GM21447 (cell line): ENCODE data around the gene MINDY4.

Experiments used
- ATAC-seq: cut with Tn5 transposase; IDR thresholded peaks from one replicate; pipeline ENCODE4 v1.9.1; 2021; ENCODE audit not compliant: unreplicated experiment

Gene MINDY4

GRCh38 chr7:30912986-30913811 is 142.0 kb downstream of the MINDY4 start:
- ATAC-seq = no peak

GRCh38 chr7:30913821-30914515 is 142.8 kb downstream of the MINDY4 start:
- ATAC-seq = no peak

GRCh38 chr7:30914596-30914995 is 143.4 kb downstream of the MINDY4 start:
- no peak for ATAC-seq

DNA sequence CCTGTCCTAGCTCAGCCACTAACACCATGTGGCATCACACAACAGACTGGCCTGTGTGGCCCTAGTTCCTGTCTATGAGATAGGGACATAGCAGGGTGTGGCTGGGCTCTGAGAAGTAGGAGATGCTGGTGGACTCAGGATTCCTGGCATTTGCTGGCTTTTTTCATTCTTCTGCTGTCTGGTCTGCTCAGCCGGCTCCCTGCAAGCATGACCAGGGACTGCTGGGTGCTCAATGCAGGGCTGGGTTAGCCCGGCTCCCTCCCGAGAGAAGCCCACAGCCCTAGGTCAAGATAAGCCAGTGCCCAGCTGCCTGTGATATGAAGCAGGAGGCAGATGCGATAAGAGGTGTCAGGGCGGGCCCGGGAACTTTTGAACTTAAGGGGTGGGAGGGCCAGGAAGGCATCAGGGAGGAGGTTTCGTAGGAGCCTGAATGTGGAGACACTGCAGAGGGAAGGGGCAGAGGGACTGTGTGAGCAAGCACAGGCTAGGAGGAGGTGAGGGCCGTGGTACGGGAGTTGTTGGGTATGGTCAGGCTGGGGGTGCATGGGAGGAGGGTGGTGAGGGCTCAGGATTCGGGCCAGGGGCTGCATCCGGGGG is 143.9 kb downstream of the MINDY4 start:
- no peak for ATAC-seq

DNA sequence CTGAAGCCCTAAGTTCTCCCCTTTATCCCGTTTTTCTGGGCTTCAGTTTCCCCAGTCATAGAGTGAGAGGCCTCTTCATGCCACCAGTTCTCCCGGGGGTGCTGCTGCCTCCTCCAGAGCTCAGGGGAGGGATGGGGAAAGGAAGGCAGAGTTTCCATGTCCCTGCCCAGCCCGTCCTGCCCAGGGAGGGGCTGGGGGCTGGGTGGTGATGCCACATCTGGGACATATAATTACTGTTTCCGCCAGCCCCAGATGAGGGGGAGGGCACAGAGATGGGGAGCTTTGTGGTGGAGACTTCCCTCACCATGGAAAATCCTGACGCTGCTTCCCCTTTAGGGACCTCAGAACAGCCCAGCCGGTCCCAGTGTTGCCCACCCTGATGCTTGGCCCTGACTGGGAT is 144.5 kb downstream of the MINDY4 start:
- no peak for ATAC-seq

GRCh38 chr7:30916255-30916654 is 145.0 kb downstream of the MINDY4 start:
- no peak for ATAC-seq

- no peak for ATAC-seq
Measured at GRCh38 chr7:30916767-30917166, 145.6 kb downstream of the MINDY4 start.

GRCh38 chr7:30917216-30917893 is 146.1 kb downstream of the MINDY4 start:
- no peak for ATAC-seq

- no peak for ATAC-seq
Measured at GRCh38 chr7:30918676-30919075, 147.5 kb downstream of the MINDY4 start.

- no peak for ATAC-seq
Measured at GRCh38 chr7:30920021-30920583, 148.9 kb downstream of the MINDY4 start.

- ATAC-seq = no peak
Measured at GRCh38 chr7:30920584-30921539, 149.6 kb downstream of the MINDY4 start.

DNA sequence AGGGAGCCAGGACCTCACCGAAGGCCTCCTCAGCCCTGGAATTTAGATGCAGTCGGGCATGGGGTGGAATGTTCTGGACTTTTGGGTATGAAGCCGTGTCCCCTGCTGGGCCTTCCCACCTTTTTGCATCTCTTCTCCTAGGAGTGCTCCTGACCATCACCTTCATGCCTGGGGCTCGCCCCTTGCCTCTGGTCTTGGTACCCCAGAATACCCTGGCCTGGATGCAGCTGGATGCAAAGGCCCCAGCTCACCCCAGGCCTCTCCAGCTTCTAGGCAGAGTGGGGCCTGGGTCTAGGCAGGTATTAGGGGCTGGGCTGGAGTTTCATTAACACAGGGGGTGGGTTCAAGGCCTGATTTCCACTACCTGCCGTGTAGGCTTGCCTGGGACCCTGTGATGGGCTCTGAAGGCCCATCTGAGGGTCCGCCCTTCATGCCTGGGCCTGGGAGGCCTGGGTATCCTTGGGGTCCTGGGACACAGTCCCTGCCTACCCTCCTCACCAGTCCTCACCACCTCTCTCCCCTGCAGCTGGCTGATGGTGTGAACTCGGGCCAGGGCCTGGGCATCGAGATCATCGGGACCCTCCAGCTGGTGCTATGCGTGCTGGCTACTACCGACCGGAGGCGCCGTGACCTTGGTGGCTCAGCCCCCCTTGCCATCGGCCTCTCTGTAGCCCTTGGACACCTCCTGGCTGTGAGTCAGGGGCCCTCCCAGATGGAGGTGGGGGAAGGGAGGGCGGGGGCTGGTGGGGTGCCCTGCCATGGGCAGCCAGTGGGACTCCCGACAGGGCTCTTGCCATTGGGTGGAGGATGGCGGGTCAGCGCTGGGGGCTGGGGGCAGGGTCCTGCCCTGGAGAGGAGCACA is 150.6 kb downstream of the MINDY4 start:
- ATAC-seq = no peak

GRCh38 chr7:30922596-30922995 is 151.4 kb downstream of the MINDY4 start:
- ATAC-seq = no peak

DNA sequence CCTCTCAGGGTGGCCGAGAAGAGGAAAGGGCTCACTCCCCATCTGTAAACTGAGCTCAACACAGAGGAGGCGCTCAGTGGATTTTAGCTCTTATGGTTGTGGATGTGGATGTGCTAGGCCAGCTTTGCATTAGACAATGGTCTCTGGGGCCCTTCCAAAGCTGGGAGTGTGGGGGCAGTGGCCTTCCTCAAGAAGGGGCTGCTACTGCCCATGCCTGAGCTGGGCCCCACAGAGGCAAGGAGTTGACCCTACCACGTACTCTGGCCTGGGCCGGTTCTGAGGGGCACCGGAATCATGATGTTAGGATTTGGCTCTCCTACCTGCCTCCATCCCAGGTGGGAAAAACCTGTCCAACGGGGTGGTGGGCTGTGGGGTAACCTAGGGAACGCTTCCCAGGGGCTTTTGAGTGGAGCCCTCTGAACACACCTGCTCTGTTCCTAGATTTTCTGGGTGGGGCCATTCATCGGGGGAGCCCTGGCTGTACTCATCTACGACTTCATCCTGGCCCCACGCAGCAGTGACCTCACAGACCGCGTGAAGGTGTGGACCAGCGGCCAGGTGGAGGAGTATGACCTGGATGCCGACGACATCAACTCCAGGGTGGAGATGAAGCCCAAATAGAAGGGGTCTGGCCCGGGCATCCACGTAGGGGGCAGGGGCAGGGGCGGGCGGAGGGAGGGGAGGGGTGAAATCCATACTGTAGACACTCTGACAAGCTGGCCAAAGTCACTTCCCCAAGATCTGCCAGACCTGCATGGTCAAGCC is 152.0 kb downstream of the MINDY4 start:
- ATAC-seq = no peak

GRCh38 chr7:30923774-30924413 is 152.7 kb downstream of the MINDY4 start:
- ATAC-seq = no peak

GRCh38 chr7:30924624-30925023 is 153.4 kb downstream of the MINDY4 start:
- ATAC-seq = no peak

DNA sequence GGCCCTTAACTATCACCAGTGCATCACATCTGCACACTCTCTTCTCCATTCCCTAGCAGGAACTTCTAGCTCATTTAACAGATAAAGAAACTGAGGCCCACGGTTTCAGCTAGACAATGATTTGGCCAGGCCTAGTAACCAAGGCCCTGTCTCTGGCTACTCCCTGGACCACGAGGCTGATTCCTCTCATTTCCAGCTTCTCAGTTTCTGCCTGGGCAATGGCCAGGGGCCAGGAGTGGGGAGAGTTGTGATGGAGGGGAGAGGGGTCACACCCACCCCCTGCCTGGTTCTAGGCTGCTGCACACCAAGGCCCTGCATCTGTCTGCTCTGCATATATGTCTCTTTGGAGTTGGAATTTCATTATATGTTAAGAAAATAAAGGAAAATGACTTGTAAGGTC is 153.9 kb downstream of the MINDY4 start:
- no peak for ATAC-seq

- no peak for ATAC-seq
Measured at GRCh38 chr7:30925913-30926312, 154.7 kb downstream of the MINDY4 start.
